22Rv1 (cell line): Measurements from ENCODE around the gene EFS.

Experiments
- H3K27ac ChIP-seq: fragments of 450-650 bp; 2 replicates; pipeline ENCODE4 v1.5.1; 2017
- CTCF ChIP-seq: fragments of 450-650 bp; IDR thresholded peaks from 2 replicates; pipeline ENCODE4 v1.5.1; 2017; ENCODE audit warnings: mild to moderate bottlenecking
- ZFX ChIP-seq: fragments of 450-650 bp; IDR thresholded peaks from 2 replicates; pipeline ENCODE4 v1.6.1; 2017; ENCODE audit warnings: antibody characterized with exemption, borderline replicate concordance

Gene EFS, protein sequence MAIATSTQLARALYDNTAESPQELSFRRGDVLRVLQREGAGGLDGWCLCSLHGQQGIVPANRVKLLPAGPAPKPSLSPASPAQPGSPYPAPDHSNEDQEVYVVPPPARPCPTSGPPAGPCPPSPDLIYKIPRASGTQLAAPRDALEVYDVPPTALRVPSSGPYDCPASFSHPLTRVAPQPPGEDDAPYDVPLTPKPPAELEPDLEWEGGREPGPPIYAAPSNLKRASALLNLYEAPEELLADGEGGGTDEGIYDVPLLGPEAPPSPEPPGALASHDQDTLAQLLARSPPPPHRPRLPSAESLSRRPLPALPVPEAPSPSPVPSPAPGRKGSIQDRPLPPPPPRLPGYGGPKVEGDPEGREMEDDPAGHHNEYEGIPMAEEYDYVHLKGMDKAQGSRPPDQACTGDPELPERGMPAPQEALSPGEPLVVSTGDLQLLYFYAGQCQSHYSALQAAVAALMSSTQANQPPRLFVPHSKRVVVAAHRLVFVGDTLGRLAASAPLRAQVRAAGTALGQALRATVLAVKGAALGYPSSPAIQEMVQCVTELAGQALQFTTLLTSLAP

DNA sequence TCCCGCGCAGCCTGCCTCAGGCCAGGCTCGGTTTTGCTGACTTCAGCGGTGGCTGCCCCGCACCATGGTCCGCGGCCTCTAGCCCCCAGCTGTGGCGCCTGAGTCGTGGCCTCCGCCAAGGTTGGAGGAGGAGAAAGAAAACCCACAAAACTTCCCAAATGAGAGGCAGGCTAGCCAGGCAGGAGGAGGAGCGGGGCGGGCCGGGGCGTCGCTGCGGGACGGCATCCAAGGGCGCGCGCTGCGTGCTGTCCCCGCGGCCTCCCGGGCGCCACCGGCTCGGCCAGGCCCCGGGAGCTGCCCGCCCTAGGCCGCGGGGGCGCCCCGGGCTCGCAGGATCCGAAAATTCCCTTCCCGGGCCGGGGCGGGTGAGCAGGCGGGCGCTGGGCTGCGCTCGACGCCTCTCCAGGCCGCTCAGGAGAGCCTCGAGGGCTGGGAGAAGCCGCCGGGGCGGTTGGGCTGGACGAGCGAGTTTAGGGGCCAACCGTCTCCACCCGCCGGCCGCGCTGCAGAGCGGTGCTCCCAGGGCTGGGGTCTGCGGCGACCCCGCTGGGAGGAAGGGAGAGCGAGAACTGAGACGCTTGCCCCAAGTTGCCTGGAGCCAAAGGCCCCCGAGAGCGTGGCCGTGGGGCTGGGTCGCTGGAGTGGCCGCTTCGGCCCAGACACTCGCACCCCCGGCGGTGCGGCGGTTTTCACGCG, at the start of gene EFS:
Gene EFS (minus strand): TSS at position 137 of the 696 bp plus-strand sequence. CDS start 147 bp downstream, outside the sequence.
- H3K27ac ChIP-seq = no peak within 1 kb of the TSS
- TF ChIP-seq CTCF = no peak
- TF ChIP-seq ZFX = no peak

DNA sequence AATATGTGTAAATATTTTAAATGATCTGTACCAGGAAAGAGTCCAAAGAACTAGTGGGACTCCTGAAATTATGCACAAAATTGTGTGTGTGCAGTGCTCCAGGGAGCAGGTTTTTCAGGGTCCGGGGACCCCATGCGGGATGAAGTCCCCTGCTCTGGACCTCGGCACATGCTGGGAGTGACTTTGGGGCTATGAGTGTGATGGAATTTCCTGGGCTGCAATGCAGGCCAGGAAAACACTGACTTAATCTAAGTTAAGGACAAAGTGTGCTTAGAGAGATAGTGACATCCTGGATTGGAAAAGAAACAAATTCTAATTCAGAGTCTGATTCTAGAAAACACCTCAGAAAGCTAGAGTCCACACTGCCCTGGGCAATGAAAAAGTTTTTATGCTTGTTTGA, 49.3 kb upstream of the EFS start:
- TF ChIP-seq CTCF = no peak
- TF ChIP-seq ZFX = no peak
- no peak overlapping the region for H3K27ac ChIP-seq

GRCh38 chr14:23413681-23414080, 48.7 kb upstream of the EFS start:
- TF ChIP-seq ZFX (no peak), CTCF (no peak)
- no peak overlapping the region for H3K27ac ChIP-seq

DNA sequence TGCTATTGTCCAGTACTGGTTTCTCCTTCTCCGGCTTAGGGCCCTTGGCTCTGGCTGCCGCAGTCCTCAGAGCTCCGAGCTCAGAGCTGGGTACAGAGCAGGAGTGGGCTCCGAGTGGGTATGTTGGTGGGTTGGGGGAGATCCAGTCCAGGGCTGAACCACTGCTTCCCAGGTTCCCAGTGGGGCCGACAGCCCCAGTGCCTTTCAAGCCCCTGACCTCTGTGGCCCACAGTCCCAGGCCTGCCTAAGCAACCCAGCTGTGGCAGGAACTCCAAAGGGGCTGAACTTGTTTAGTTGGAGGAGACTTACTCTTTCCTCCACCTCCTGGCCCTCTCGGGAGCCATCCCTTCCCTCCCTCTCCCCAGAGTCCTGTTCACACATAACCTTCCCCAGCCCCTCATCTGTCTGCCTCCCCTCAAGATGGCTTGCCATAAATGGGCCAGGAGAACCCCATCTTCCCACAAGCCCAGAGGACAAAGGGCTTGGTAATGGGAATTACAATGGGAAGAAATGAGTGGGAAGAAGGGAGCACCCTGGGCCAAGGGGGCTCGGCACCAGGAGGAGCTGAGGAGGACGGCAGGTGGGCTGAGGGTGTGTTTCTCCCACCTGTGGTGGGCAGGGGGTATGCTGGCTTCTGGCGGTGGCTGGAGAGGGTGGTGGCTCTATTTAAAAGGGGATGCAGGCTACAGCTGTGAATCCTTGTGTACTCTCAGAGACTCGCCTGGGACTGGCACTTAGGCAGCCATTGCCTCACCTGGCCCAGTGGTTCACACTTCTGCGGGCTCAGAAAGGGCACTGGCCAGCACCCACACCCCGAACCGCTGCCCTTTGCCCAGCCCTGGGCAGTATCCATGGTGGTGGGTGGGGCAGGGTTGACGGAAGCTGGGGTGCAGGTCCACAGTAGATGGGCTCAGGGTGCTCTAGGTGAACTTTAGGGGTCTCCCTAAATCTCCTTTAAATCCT, 46.9 kb upstream of the EFS start:
- no peak overlapping the region for H3K27ac ChIP-seq
- TF ChIP-seq ZFX (no peak), CTCF (no peak)

DNA sequence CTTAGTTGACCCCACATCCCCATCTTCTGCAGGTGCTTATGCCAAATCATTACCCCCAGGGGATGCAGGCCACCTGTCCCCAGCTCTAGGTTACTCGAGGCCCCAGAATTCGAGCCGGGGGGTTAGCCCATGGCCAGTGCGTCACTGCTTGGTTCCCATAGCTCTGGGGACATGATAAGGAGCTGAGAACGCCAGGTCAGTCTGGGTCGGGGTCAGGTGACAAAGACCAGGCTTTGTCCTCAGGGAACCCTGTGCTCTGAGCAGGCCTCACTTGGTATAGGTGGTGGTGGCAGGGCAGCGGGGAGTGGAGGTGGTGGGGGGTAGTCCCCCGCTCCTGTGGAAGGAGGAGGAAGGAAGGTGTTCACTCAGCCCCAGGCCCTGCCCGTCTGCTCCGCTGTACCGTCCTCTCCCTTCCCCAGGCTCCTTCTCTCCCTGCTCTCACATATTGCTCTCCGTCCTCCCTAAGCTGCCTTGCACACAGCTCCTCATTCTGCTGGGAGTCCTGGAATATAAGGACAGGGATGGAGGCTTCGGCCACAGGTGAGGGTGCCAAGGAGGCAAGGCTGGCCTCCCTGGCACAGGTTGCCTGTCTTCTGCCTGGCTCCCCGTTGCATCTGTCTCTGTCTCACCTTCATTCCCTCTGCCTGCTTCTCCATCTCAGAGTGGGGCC, 45.1 kb upstream of the EFS start:
- H3K27ac ChIP-seq = no peak overlapping the region
- TF ChIP-seq ZFX = no peak
- TF ChIP-seq CTCF = no peak

- no peak overlapping the region for H3K27ac ChIP-seq
- TF ChIP-seq CTCF (no peak), ZFX (no peak)
These were observed 44.5 kb upstream of the EFS start for GRCh38 chr14:23409475-23409874.
